ENCODE results near the gene INHBB.

DNA sequence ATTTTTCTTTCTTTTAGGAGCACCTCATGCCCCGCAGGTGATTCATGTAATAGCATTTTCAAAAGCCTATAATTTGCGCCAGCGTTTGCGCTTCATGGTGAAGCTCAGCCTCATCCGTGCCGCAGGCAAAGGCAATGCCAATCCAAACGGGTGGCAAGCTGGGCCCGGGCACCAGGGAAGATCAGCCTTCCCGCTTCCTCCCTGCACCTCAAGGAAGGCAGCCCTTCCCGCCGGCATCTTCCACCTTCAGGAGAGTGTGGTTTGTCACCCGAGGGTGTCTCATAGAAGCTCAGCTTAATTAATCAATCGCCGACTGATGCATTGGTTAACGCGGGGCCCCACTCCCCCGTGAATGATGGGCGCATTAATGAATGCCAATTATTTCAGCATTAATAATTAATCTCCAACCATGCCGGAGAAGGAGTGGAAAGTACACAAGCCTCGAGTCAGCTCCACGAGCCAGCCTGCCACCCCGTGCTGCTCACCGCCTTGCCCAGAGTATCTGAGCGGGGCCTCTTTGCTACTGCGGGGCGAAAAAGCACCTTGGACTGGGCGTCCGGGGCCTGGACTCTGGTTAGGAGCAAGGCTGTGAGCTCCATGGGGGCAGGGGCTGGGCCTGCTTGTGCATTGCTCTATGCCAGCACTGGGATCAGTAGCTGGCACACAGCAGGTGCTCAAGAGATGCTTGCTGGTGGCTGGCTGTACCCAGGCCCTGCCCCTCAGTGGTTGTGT lies 13.0 kb downstream of the INHBB start:
- TF ChIP-seq, protein P1, sequence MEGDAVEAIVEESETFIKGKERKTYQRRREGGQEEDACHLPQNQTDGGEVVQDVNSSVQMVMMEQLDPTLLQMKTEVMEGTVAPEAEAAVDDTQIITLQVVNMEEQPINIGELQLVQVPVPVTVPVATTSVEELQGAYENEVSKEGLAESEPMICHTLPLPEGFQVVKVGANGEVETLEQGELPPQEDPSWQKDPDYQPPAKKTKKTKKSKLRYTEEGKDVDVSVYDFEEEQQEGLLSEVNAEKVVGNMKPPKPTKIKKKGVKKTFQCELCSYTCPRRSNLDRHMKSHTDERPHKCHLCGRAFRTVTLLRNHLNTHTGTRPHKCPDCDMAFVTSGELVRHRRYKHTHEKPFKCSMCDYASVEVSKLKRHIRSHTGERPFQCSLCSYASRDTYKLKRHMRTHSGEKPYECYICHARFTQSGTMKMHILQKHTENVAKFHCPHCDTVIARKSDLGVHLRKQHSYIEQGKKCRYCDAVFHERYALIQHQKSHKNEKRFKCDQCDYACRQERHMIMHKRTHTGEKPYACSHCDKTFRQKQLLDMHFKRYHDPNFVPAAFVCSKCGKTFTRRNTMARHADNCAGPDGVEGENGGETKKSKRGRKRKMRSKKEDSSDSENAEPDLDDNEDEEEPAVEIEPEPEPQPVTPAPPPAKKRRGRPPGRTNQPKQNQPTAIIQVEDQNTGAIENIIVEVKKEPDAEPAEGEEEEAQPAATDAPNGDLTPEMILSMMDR (IDR thresholded peaks at IDR 0.05; ENCODE audit: poor library complexity, severe bottlenecking), result no peak
- TF ChIP-seq EZH2 (IDR thresholded peaks at IDR 0.05; ENCODE audit: borderline replicate concordance, insufficient read depth, low read length, poor library complexity, severe bottlenecking) (no peak), TAF1 (IDR thresholded peaks at IDR 0.05; ENCODE audit: low read depth) (no peak), MXI1 (conservative IDR thresholded peaks at IDR 0.05; ENCODE audit: poor library complexity, severe bottlenecking) (no peak), EP300 (conservative IDR thresholded peaks at IDR 0.05; ENCODE audit: poor library complexity, severe bottlenecking) (no peak), RAD21 (conservative IDR thresholded peaks at IDR 0.05) (no peak), POLR2AphosphoS5 (IDR thresholded peaks at IDR 0.05) (no peak)
- TF ChIP-seq, protein P2, sequence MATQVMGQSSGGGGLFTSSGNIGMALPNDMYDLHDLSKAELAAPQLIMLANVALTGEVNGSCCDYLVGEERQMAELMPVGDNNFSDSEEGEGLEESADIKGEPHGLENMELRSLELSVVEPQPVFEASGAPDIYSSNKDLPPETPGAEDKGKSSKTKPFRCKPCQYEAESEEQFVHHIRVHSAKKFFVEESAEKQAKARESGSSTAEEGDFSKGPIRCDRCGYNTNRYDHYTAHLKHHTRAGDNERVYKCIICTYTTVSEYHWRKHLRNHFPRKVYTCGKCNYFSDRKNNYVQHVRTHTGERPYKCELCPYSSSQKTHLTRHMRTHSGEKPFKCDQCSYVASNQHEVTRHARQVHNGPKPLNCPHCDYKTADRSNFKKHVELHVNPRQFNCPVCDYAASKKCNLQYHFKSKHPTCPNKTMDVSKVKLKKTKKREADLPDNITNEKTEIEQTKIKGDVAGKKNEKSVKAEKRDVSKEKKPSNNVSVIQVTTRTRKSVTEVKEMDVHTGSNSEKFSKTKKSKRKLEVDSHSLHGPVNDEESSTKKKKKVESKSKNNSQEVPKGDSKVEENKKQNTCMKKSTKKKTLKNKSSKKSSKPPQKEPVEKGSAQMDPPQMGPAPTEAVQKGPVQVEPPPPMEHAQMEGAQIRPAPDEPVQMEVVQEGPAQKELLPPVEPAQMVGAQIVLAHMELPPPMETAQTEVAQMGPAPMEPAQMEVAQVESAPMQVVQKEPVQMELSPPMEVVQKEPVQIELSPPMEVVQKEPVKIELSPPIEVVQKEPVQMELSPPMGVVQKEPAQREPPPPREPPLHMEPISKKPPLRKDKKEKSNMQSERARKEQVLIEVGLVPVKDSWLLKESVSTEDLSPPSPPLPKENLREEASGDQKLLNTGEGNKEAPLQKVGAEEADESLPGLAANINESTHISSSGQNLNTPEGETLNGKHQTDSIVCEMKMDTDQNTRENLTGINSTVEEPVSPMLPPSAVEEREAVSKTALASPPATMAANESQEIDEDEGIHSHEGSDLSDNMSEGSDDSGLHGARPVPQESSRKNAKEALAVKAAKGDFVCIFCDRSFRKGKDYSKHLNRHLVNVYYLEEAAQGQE (IDR thresholded peaks at IDR 0.05; ENCODE audit: borderline replicate concordance), result no peak

Data from neural cell (in vitro differentiated cells).